BJ (cell line): ENCODE data around the gene RUNX1. TPM values are rescaled to one million over a fixed set of nuclear protein-coding genes. Genes with fewer than 3 reads are reported as not detected.
A peak's percentile ranks its signal among the peaks of the same experiment; 100 is the strongest.

Experiments used
- CTCF ChIA-PET: fragments of 350-600 bp; formaldehyde crosslinking; extraction: SDS; loops from one replicate; lab custom pipeline; 2021; ENCODE audit warnings: antibody characterized with exemption, inconsistent platforms; lab: Yijun Ruan, JAX
- POLR2A ChIA-PET: fragments of 300-600 bp; sonication (Branson Sonifier 250); formaldehyde crosslinking; extraction: SDS; loops from one replicate; lab custom pipeline; 2021; ENCODE audit warnings: antibody characterized with exemption; lab: Charles Lee
- DNase-seq: peaks from one replicate; pipeline ENCODE4 v3.0.0-alpha.2; 2011; ENCODE audit warnings: low read depth
- H3K27me3 ChIP-seq: 2 replicates; pipeline ENCODE4 v1.6.0; 2011; ENCODE audit warnings: low read length; ENCODE audit not compliant: control insufficient read depth, insufficient read depth
- H3K36me3 ChIP-seq: 2 replicates; pipeline ENCODE4 v1.5.1; 2011; ENCODE audit warnings: low read length; ENCODE audit not compliant: control insufficient read depth, insufficient read depth
- H3K4me3 ChIP-seq: 2 replicates; pipeline ENCODE4 v1.5.1; 2011; ENCODE audit warnings: low read depth, mild to moderate bottlenecking, control low read depth, low read length
- polyA plus RNA-seq: library from polyadenylated mRNA; depleted of rRNA; stranded (reverse); fragments of >200 nt; gene quantifications from 2 replicates; pipeline ENCODE4 v1.2.3, GENCODE V29; 2011
- TF ChIP-seq, protein P1 (sequence below): IDR thresholded peaks from 2 replicates; pipeline ENCODE4 v1.5.1; 2011; ENCODE audit warnings: low read depth, mild to moderate bottlenecking, control low read depth, inconsistent platforms, low read length, moderate library complexity; ENCODE audit not compliant: insufficient read depth

Gene RUNX1
- polyA plus RNA-seq, 1 experiment = 36.1 TPM

DNA sequence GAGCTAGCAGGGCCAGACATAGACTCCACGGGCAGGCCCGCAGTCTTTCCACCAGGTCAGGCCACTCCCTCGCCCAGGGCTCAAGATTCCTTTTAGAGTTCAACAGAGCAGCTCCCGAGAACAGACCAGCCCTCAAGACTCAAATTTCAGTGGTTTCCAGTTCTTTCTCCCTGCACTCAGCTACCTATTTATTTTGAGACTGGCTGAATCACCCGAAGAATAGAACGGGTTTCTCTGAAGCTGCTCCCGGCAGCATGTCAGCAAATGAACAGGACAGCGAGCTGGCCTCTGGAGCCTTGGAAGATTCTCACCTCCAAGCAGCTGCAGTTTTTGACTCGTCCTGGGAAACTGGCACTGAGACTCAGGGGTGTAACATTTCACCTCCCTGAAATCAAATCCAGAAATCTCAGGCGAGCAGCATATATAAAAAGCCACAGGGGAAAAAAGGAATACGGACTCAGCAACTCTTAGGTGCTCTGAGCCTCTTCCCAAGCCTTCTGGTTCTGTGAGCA, 202.4 kb downstream of the RUNX1 start:
- Histone ChIP-seq H3K36me3 (peaks cover 31% of the 10 kb centered on the region), H3K4me3 (no peak overlapping the region), H3K27me3 (no peaks in the 10 kb centered on the region)
- peak; percentile 42 for DNase-seq
- ChIA-PET POLR2A (interaction anchor here (0.7 kb wide), 1 partner anchor 850 kb away, joined by 4 read pairs; no protein-coding TSS in a partner anchor), CTCF (interaction anchor here (0.8 to 3.2 kb wide), 6 partner anchors 12 to 153 kb away, joined by 3 to 17 read pairs (median 4); no protein-coding TSS in a partner anchor)
- TF ChIP-seq, protein P1, sequence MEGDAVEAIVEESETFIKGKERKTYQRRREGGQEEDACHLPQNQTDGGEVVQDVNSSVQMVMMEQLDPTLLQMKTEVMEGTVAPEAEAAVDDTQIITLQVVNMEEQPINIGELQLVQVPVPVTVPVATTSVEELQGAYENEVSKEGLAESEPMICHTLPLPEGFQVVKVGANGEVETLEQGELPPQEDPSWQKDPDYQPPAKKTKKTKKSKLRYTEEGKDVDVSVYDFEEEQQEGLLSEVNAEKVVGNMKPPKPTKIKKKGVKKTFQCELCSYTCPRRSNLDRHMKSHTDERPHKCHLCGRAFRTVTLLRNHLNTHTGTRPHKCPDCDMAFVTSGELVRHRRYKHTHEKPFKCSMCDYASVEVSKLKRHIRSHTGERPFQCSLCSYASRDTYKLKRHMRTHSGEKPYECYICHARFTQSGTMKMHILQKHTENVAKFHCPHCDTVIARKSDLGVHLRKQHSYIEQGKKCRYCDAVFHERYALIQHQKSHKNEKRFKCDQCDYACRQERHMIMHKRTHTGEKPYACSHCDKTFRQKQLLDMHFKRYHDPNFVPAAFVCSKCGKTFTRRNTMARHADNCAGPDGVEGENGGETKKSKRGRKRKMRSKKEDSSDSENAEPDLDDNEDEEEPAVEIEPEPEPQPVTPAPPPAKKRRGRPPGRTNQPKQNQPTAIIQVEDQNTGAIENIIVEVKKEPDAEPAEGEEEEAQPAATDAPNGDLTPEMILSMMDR = no peak

GRCh38 chr21:34845521-34846451, 203.3 kb downstream of the RUNX1 start:
- no peak overlapping the region for H3K4me3 ChIP-seq
- DNase-seq = no peak
- ChIA-PET CTCF (interaction anchor here (0.8 to 3.2 kb wide), 5 partner anchors 13 to 152 kb away, joined by 3 to 17 read pairs (median 3); no protein-coding TSS in a partner anchor), POLR2A (interaction anchor here (0.7 to 0.9 kb wide), 2 partner anchors 21 to 851 kb away, joined by 3 to 4 read pairs; no protein-coding TSS in a partner anchor)
- TF ChIP-seq, protein P1 = no peak
- H3K27me3 ChIP-seq = no peaks in the 10 kb centered on the region
- H3K36me3 ChIP-seq = peaks cover 37% of the 10 kb centered on the region

DNA sequence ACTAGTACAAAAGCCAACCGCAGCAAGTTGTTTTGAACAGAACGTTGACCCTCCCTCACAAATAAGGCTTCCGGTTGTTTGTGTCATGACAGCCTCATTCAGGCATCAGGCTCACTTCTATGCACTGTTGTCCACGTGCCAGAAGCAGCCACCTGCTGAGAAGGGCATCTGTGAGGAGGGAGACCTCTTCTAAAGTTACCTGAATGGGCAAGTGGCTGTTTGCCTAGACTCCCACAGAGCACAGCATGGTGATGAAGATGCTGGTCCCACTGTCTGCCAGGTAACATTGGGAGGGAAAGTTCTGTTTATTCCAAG, 204.2 kb downstream of the RUNX1 start:
- POLR2A ChIA-PET = interaction anchor here (0.9 kb wide), 1 partner anchor 22 kb away, joined by 3 read pairs; no protein-coding TSS in a partner anchor
- CTCF ChIA-PET = no interaction called here
- Histone ChIP-seq H3K27me3 (no peaks in the 10 kb centered on the region), H3K4me3 (no peak overlapping the region), H3K36me3 (peaks cover 40% of the 10 kb centered on the region)
- TF ChIP-seq, protein P1 = no peak
- DNase-seq = no peak

- Histone ChIP-seq H3K4me3 (no peak overlapping the region), H3K36me3 (peaks cover 45% of the 10 kb centered on the region), H3K27me3 (no peaks in the 10 kb centered on the region)
- CTCF ChIA-PET = no interaction called here
- DNase-seq = no peak
- TF ChIP-seq, protein P1 = no peak
- POLR2A ChIA-PET = no interaction called here
These were observed 204.8 kb downstream of the RUNX1 start for GRCh38 chr21:34844013-34844923.
